Heart left ventricle (tissue), 13 donors: ENCODE results near the gene PRH1.

ENCODE experiments used
- CTCF ChIP-seq, 12 donors: fragments of 200-600 bp; sonication (generic) in 4 of 12; IDR thresholded peaks; one replicate each; pipeline versions ENCODE4 v1.5.0 to v1.8.0; 2018 to 2022; ENCODE audit warnings: antibody characterized with exemption in 12 of 12, mild to moderate bottlenecking in 5 of 12
- POLR2A ChIP-seq, 2 donors: fragments of 450-650 bp; IDR thresholded peaks; one replicate each; pipeline ENCODE4 v1.6.1; 2017; ENCODE audit warnings: antibody characterized with exemption in 2 of 2, mild to moderate bottlenecking in 2 of 2, moderate library complexity in 2 of 2
- donor health status: ischemic (EF 13 %, LVEDD 7.1; RV severe dilation, severe dysfunction).
- donor health status: DM: no; HTN: yes; CAD: no.
- donor health status: DM: no; HTN: no; CAD: no.
- donor health status: ischemic (EF 25% LVEDD 6.9; RV normal size, moderate dysfunction).
- donor health status: ischemic (EF 25% LVEDD 5.7; RV mildly dilated, moderate dysfunction).
- donor health status: ischemic (EF 35%, LVEDD 5.7; RV mildly dilated, moderate dysfunction).
- donor health status: nonischemic (EF 11% LVEDD 7.7; RV severe dilation, severe dysfunction).
- donor health status: DM: yes; HTN: yes; CAD: no.
- donor health status: PGD.
- donor health status: ischemic (EF 29% LVEDD 5.4; RV normal size, mild dysfunction).
- donor health status: nonischemic (EF 23%, LVEDD 6.1; RV moderate dilation, normal function).

GRCh38 chr12:10884086-10884725 is at the start of gene PRH1:
- TF ChIP-seq CTCF (IDR thresholded peaks at IDR 0.05) (no peak), POLR2A (IDR thresholded peaks at IDR 0.05) (no peak)
